WTC11 (cell line): ENCODE results near the gene GNAT3. TPM values are rescaled to one million over a fixed set of nuclear protein-coding genes. Genes with fewer than 3 reads are reported as not detected.

Experiments used
- ATAC-seq: fragments of 200-7000 bp; cut with Tn5 transposase; 2 replicates; pipeline ENCODE4 v1.10.0; 2021; ENCODE audit warnings: mild to moderate bottlenecking, moderate library complexity
- CTCF ChIA-PET: fragments of 300-600 bp; sonication (Branson Sonifier 250); formaldehyde crosslinking; loops from one replicate; lab custom pipeline; 2021; ENCODE audit warnings: antibody characterized with exemption; lab: Charles Lee
- POLR2A ChIA-PET: fragments of 350-600 bp; sonication (Branson Sonifier 250); formaldehyde crosslinking; loops from one replicate; lab custom pipeline; 2021; ENCODE audit warnings: antibody characterized with exemption; lab: Charles Lee
- DNase-seq: peaks from one replicate; pipeline ENCODE4 v3.0.0; 2021; ENCODE audit warnings: low spot score
- H3K27ac Mint-ChIP-seq: 2 replicates; pipeline ENCODE4 v1.8.0; 2021; ENCODE audit warnings: mixed read lengths
- H3K27me3 Mint-ChIP-seq: 2 replicates; pipeline ENCODE4 v1.8.0; 2021; ENCODE audit warnings: low read depth, mild to moderate bottlenecking, moderate library complexity, mixed read lengths
- H3K36me3 Mint-ChIP-seq: 2 replicates; pipeline ENCODE4 v1.8.0; 2021; ENCODE audit warnings: mixed read lengths
- H3K4me1 Mint-ChIP-seq: 2 replicates; pipeline ENCODE4 v1.8.0; 2022; ENCODE audit warnings: mixed read lengths
- H3K4me3 Mint-ChIP-seq: 2 replicates; pipeline ENCODE4 v1.8.0; 2021; ENCODE audit warnings: mild to moderate bottlenecking, moderate library complexity, mixed read lengths
- H3K9me3 Mint-ChIP-seq: 2 replicates; pipeline ENCODE4 v1.8.0; 2021; ENCODE audit warnings: mixed read lengths
- ATF1 ChIP-seq: sonication (generic); formaldehyde crosslinking; IDR thresholded peaks from 2 replicates; pipeline ENCODE4 v1.8.1; 2023; ENCODE audit warnings: mild to moderate bottlenecking, moderate library complexity, missing genetic modification reagents
- ESRRA ChIP-seq: sonication (generic); formaldehyde crosslinking; IDR thresholded peaks from 2 replicates; pipeline ENCODE4 v1.8.1; 2022; ENCODE audit warnings: mild to moderate bottlenecking, missing genetic modification reagents, borderline replicate concordance
- NFYB ChIP-seq: sonication (generic); formaldehyde crosslinking; conservative IDR thresholded peaks from 2 replicates; pipeline ENCODE4 v1.8.0; 2022; ENCODE audit warnings: low read depth, missing genetic modification reagents
- NR1H2 ChIP-seq: sonication (generic); formaldehyde crosslinking; IDR thresholded peaks from 2 replicates; pipeline ENCODE4 v1.9.0; 2021; ENCODE audit warnings: mild to moderate bottlenecking, moderate library complexity, missing genetic modification reagents
- OVOL2 ChIP-seq: fragments of 250-450 bp; sonication (Bioruptor Pico); IDR thresholded peaks from 2 replicates; pipeline ENCODE4 v1.9.0; 2021; ENCODE audit warnings: mild to moderate bottlenecking, borderline replicate concordance
- RELA ChIP-seq: sonication (generic); formaldehyde crosslinking; IDR thresholded peaks from 2 replicates; pipeline ENCODE4 v1.8.1; 2022; ENCODE audit warnings: missing genetic modification reagents, mild to moderate bottlenecking, borderline replicate concordance
- TEAD4 ChIP-seq: sonication (generic); formaldehyde crosslinking; IDR thresholded peaks from 2 replicates; pipeline ENCODE4 v1.8.0; 2022; ENCODE audit warnings: mild to moderate bottlenecking, missing genetic modification reagents
- TP53 ChIP-seq: sonication (generic); formaldehyde crosslinking; IDR thresholded peaks from 2 replicates; pipeline ENCODE4 v1.8.1; 2023; ENCODE audit warnings: mild to moderate bottlenecking, missing genetic modification reagents
- ZNF317 ChIP-seq: sonication (generic); formaldehyde crosslinking; IDR thresholded peaks from 2 replicates; pipeline ENCODE4 v1.8.1; 2023; ENCODE audit warnings: low read depth, mild to moderate bottlenecking, moderate library complexity, missing genetic modification reagents, borderline replicate concordance
- total RNA-seq: library from RNA; stranded (reverse); gene quantifications from 3 replicates; pipeline ENCODE4 v1.2.3, GENCODE V29; 2021
- TF ChIP-seq, protein P1 (sequence below): fragments of 250-450 bp; sonication (Bioruptor Pico); IDR thresholded peaks from 2 replicates; pipeline ENCODE4 v2.1.2; 2022; ENCODE audit warnings: mild to moderate bottlenecking, moderate library complexity
- TF ChIP-seq, protein P2 (sequence below): sonication (generic); formaldehyde crosslinking; IDR thresholded peaks from 2 replicates; pipeline ENCODE4 v1.8.1; 2022; ENCODE audit warnings: mild to moderate bottlenecking, moderate library complexity, missing genetic modification reagents
- TF ChIP-seq, protein P3 (sequence below): sonication (generic); formaldehyde crosslinking; IDR thresholded peaks from 2 replicates; pipeline ENCODE4 v1.8.1; 2023; ENCODE audit warnings: mild to moderate bottlenecking, moderate library complexity, missing genetic modification reagents
- TF ChIP-seq, protein P4 (sequence below): sonication (generic); formaldehyde crosslinking; IDR thresholded peaks from 2 replicates; pipeline ENCODE4 v1.8.1; 2023; ENCODE audit warnings: mild to moderate bottlenecking, missing genetic modification reagents, borderline replicate concordance
- TF ChIP-seq, protein P5 (sequence below): sonication (generic); formaldehyde crosslinking; IDR thresholded peaks from 2 replicates; pipeline ENCODE4 v1.8.0; 2022; ENCODE audit warnings: mild to moderate bottlenecking, missing genetic modification reagents
- TF ChIP-seq, protein P6 (sequence below): fragments of 250-450 bp; sonication (Bioruptor Pico); IDR thresholded peaks from 2 replicates; pipeline ENCODE4 v1.9.0; 2021; ENCODE audit warnings: mild to moderate bottlenecking

Gene GNAT3
- total RNA-seq, 1 experiment from 2014 or later, result not detected

DNA sequence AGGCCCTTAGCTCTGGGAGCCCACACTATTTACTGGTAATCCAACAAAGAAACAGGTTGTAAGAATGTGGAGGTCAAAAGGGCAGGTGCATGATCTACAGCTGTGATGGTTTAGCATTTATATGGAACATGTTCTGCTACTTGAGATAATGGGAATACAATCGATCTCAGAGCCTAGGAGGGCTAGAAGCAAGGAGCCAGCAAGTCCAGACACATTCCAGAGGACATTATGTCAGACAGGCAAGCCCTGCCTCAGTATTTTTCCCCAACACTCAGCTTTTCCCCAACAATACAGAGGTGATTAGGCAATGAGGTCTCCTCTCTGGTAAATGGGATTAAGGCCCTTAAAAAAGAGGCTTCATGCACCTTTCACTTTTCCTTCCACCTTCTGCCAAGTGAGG lies 21.4 kb upstream of the GNAT3 start:
- peaks cover 11% of the 10 kb centered on the region; the same call in 1 of the 2 replicates for H3K36me3 Mint-ChIP-seq
- ChIA-PET CTCF (no interaction called here), POLR2A (no interaction called here)
- H3K4me1 Mint-ChIP-seq, result no peaks in the 10 kb centered on the region; the same call in 1 of the 2 replicates
- no peak overlapping the region for H3K27ac Mint-ChIP-seq
- H3K27me3 Mint-ChIP-seq, result no peaks in the 10 kb centered on the region
- peaks cover 21% of the 10 kb centered on the region for H3K9me3 Mint-ChIP-seq
- no peak overlapping the region for H3K4me3 Mint-ChIP-seq
- ATAC-seq (no peak), DNase-seq (no peak)
- no peak for TF ChIP-seq ATF1 (CRISPR knock-in tag)
- no peak for TF ChIP-seq RELA (CRISPR knock-in tag)
- no peak for TF ChIP-seq NFYB (CRISPR knock-in tag)
- TF ChIP-seq OVOL2, result no peak
- TF ChIP-seq, protein P1, sequence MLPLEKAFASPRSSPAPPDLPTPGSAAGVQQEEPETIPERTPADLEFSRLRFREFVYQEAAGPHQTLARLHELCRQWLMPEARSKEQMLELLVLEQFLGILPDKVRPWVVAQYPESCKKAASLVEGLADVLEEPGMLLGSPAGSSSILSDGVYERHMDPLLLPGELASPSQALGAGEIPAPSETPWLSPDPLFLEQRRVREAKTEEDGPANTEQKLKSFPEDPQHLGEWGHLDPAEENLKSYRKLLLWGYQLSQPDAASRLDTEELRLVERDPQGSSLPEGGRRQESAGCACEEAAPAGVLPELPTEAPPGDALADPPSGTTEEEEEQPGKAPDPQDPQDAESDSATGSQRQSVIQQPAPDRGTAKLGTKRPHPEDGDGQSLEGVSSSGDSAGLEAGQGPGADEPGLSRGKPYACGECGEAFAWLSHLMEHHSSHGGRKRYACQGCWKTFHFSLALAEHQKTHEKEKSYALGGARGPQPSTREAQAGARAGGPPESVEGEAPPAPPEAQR (CRISPR knock-in tag), result no peak
- TF ChIP-seq, protein P2, sequence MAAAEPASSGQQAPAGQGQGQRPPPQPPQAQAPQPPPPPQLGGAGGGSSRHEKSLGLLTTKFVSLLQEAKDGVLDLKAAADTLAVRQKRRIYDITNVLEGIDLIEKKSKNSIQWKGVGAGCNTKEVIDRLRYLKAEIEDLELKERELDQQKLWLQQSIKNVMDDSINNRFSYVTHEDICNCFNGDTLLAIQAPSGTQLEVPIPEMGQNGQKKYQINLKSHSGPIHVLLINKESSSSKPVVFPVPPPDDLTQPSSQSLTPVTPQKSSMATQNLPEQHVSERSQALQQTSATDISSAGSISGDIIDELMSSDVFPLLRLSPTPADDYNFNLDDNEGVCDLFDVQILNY, result no peak
- TF ChIP-seq, protein P3, sequence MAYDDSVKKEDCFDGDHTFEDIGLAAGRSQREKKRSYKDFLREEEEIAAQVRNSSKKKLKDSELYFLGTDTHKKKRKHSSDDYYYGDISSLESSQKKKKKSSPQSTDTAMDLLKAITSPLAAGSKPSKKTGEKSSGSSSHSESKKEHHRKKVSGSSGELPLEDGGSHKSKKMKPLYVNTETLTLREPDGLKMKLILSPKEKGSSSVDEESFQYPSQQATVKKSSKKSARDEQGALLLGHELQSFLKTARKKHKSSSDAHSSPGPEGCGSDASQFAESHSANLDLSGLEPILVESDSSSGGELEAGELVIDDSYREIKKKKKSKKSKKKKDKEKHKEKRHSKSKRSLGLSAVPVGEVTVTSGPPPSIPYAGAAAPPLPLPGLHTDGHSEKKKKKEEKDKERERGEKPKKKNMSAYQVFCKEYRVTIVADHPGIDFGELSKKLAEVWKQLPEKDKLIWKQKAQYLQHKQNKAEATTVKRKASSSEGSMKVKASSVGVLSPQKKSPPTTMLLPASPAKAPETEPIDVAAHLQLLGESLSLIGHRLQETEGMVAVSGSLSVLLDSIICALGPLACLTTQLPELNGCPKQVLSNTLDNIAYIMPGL (CRISPR knock-in tag), result no peak
- TF ChIP-seq, protein P4, sequence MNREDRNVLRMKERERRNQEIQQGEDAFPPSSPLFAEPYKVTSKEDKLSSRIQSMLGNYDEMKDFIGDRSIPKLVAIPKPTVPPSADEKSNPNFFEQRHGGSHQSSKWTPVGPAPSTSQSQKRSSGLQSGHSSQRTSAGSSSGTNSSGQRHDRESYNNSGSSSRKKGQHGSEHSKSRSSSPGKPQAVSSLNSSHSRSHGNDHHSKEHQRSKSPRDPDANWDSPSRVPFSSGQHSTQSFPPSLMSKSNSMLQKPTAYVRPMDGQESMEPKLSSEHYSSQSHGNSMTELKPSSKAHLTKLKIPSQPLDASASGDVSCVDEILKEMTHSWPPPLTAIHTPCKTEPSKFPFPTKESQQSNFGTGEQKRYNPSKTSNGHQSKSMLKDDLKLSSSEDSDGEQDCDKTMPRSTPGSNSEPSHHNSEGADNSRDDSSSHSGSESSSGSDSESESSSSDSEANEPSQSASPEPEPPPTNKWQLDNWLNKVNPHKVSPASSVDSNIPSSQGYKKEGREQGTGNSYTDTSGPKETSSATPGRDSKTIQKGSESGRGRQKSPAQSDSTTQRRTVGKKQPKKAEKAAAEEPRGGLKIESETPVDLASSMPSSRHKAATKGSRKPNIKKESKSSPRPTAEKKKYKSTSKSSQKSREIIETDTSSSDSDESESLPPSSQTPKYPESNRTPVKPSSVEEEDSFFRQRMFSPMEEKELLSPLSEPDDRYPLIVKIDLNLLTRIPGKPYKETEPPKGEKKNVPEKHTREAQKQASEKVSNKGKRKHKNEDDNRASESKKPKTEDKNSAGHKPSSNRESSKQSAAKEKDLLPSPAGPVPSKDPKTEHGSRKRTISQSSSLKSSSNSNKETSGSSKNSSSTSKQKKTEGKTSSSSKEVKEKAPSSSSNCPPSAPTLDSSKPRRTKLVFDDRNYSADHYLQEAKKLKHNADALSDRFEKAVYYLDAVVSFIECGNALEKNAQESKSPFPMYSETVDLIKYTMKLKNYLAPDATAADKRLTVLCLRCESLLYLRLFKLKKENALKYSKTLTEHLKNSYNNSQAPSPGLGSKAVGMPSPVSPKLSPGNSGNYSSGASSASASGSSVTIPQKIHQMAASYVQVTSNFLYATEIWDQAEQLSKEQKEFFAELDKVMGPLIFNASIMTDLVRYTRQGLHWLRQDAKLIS (CRISPR knock-in tag), result no peak
- TF ChIP-seq ESRRA, result no peak
- TF ChIP-seq, protein P5, sequence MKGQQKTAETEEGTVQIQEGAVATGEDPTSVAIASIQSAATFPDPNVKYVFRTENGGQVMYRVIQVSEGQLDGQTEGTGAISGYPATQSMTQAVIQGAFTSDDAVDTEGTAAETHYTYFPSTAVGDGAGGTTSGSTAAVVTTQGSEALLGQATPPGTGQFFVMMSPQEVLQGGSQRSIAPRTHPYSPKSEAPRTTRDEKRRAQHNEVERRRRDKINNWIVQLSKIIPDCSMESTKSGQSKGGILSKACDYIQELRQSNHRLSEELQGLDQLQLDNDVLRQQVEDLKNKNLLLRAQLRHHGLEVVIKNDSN (CRISPR knock-in tag), result no peak
- TF ChIP-seq TP53 (CRISPR knock-in tag), result no peak
- TF ChIP-seq, protein P6, sequence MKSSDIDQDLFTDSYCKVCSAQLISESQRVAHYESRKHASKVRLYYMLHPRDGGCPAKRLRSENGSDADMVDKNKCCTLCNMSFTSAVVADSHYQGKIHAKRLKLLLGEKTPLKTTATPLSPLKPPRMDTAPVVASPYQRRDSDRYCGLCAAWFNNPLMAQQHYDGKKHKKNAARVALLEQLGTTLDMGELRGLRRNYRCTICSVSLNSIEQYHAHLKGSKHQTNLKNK (CRISPR knock-in tag), result no peak
- no peak for TF ChIP-seq NR1H2 (CRISPR knock-in tag)

DNA sequence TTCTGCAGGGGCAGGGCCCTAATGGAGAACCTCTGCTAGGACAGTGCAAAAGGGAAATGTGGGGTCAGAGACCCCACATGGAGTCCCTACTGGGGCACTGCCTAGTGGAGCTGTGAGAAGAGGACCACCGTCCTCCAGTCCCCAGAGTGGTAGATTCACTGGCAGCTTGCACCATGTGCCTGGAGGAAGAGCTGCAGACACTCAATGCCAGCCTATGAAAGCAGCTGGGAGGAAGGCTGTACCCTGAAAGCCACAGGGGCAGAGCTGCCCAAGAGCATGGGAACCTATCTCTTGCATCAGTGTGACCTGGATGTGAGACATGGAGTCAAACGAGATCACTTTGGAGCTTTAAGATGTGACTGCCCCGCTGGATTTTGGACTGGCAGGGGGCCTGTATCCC lies 20.3 kb upstream of the GNAT3 start:
- ChIA-PET CTCF (no interaction called here), POLR2A (no interaction called here)
- Mint-ChIP-seq H3K27ac (no peak overlapping the region), H3K4me1 (no peaks in the 10 kb centered on the region; the same call in 1 of the 2 replicates), H3K9me3 (peaks cover 21% of the 10 kb centered on the region), H3K27me3 (no peaks in the 10 kb centered on the region), H3K4me3 (no peak overlapping the region), H3K36me3 (peaks cover 11% of the 10 kb centered on the region; the same call in 1 of the 2 replicates)
- DNase-seq (no peak), ATAC-seq (no peak)
- TF ChIP-seq ZNF317 (CRISPR knock-in tag), result peak; percentile 81
- no peak for TF ChIP-seq TEAD4 (CRISPR knock-in tag)
